ENCODE measurements around the gene TDRD10. TPM values are rescaled to one million over a fixed set of nuclear protein-coding genes. Genes with fewer than 3 reads are reported as not detected.

Gene TDRD10
- polyA plus RNA-seq, 2 of the 4 experiments (the other 2 are of a cell fraction), result 0.04 TPM; not detected in 1

DNA sequence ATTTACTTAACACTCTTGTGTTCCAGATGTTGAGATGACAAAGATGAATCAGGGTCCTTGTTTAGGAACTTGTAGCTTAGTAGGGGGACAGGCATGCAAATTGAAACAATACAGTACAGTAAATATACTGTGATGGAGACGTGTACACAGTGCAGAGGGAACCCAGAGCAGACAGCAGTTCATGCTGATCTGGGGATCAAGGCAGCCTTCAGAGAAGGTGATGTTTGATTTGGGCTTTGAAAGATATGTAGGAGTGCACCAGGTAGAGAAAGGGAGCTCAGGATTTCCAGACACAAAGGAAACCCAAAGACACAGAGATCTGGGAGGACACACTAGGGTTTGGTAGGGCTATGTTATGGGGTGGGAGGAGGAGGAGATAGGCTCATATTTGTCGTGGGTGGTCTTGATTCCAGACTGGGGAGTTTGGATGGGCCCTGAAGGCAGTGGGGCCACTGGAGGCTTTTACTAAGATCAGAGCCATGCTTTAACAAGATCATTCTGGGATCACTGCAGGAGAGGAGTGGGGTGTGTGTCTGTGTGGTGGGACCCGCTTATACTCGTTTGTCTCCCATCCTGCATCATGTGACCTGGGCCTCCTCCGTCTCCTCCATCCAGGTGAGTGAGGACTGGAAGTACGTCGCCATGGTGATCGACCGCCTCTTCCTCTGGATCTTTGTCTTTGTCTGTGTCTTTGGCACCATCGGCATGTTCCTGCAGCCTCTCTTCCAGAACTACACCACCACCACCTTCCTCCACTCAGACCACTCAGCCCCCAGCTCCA is 73.3 kb downstream of the TDRD10 start:
- Histone ChIP-seq H3K4me1 (no peaks in the 10 kb centered on the region), H3K9me3 (no peaks in the 10 kb centered on the region), H3K27ac (no peak overlapping the region), H3K4me2 (no peak overlapping the region), H3K4me3 (no peak overlapping the region)
- TF ChIP-seq, protein P1, sequence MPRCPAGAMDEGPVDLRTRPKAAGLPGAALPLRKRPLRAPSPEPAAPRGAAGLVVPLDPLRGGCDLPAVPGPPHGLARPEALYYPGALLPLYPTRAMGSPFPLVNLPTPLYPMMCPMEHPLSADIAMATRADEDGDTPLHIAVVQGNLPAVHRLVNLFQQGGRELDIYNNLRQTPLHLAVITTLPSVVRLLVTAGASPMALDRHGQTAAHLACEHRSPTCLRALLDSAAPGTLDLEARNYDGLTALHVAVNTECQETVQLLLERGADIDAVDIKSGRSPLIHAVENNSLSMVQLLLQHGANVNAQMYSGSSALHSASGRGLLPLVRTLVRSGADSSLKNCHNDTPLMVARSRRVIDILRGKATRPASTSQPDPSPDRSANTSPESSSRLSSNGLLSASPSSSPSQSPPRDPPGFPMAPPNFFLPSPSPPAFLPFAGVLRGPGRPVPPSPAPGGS (IDR thresholded peaks at IDR 0.05), result no peak
- TF ChIP-seq CHD4 (IDR thresholded peaks at IDR 0.05; ENCODE audit: borderline replicate concordance) (no peak), FOSB (CRISPR knock-in tag; IDR thresholded peaks at IDR 0.05) (no peak), POLR2AphosphoS2 (conservative IDR thresholded peaks at IDR 0.05; ENCODE audit: low read length) (0 out of 2 replicates have a peak, but pooled peaks have one; percentile 7), HDAC2 (IDR thresholded peaks at IDR 0.05) (no peak), HOXB5 (CRISPR knock-in tag; IDR thresholded peaks at IDR 0.05) (no peak)
- TF ChIP-seq, protein P2, sequence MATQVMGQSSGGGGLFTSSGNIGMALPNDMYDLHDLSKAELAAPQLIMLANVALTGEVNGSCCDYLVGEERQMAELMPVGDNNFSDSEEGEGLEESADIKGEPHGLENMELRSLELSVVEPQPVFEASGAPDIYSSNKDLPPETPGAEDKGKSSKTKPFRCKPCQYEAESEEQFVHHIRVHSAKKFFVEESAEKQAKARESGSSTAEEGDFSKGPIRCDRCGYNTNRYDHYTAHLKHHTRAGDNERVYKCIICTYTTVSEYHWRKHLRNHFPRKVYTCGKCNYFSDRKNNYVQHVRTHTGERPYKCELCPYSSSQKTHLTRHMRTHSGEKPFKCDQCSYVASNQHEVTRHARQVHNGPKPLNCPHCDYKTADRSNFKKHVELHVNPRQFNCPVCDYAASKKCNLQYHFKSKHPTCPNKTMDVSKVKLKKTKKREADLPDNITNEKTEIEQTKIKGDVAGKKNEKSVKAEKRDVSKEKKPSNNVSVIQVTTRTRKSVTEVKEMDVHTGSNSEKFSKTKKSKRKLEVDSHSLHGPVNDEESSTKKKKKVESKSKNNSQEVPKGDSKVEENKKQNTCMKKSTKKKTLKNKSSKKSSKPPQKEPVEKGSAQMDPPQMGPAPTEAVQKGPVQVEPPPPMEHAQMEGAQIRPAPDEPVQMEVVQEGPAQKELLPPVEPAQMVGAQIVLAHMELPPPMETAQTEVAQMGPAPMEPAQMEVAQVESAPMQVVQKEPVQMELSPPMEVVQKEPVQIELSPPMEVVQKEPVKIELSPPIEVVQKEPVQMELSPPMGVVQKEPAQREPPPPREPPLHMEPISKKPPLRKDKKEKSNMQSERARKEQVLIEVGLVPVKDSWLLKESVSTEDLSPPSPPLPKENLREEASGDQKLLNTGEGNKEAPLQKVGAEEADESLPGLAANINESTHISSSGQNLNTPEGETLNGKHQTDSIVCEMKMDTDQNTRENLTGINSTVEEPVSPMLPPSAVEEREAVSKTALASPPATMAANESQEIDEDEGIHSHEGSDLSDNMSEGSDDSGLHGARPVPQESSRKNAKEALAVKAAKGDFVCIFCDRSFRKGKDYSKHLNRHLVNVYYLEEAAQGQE (IDR thresholded peaks at IDR 0.05), result no peak
- TF ChIP-seq, protein P3, sequence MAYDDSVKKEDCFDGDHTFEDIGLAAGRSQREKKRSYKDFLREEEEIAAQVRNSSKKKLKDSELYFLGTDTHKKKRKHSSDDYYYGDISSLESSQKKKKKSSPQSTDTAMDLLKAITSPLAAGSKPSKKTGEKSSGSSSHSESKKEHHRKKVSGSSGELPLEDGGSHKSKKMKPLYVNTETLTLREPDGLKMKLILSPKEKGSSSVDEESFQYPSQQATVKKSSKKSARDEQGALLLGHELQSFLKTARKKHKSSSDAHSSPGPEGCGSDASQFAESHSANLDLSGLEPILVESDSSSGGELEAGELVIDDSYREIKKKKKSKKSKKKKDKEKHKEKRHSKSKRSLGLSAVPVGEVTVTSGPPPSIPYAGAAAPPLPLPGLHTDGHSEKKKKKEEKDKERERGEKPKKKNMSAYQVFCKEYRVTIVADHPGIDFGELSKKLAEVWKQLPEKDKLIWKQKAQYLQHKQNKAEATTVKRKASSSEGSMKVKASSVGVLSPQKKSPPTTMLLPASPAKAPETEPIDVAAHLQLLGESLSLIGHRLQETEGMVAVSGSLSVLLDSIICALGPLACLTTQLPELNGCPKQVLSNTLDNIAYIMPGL (CRISPR knock-in tag; IDR thresholded peaks at IDR 0.05; ENCODE audit: borderline replicate concordance), result no peak
- ChIA-PET CTCF (interaction anchor here (0.6 to 2.5 kb wide), 4 partner anchors 16 to 368 kb away, joined by 3 to 11 read pairs (median 4); no protein-coding TSS in a partner anchor), POLR2A (no interaction called here)
- ATAC-seq, result 0 out of 6 replicates have a peak, but pooled peaks of 1 of the 2 experiments have one; percentile 3
- 80% methylated on average over 10 of the region's 10 CpGs for WGBS (ENCODE audit: missing lambda C conversion rate)
- no peak for FAIRE-seq
- DNase-seq (ENCODE audit: low read depth in 1 of 2, low spot score in 1 of 2), result no peak

DNA sequence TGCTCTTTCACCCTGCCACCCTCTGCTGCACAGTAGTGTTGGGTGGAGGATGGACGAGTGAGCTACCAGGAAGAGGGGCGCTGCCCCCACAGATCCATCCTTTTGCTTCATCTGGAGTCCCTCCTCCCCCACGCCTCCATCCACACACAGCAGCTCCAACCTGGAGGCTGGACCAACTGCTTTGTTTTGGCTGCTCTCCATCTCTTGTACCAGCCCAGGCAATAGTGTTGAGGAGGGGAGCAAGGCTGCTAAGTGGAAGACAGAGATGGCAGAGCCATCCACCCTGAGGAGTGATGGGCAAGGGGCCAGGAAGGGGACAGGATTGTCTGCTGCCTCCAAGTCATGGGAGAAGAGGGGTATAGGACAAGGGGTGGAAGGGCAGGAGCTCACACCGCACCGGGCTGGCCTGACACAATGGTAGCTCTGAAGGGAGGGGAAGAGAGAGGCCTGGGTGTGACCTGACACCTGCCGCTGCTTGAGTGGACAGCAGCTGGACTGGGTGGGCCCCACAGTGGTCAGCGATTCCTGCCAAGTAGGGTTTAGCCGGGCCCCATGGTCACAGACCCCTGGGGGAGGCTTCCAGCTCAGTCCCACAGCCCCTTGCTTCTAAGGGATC is 74.0 kb downstream of the TDRD10 start:
- WGBS (ENCODE audit: missing lambda C conversion rate), result 81% methylated on average over 8 of the region's 8 CpGs
- POLR2A ChIA-PET, result interaction anchor here (1.9 kb wide), 1 partner anchor 8 kb away, joined by 6 read pairs; the partner anchor contains the start of gene CHRNB2

More for the DNA sequence above, 74.0 kb downstream of the TDRD10 start:
- TF ChIP-seq, protein P4, sequence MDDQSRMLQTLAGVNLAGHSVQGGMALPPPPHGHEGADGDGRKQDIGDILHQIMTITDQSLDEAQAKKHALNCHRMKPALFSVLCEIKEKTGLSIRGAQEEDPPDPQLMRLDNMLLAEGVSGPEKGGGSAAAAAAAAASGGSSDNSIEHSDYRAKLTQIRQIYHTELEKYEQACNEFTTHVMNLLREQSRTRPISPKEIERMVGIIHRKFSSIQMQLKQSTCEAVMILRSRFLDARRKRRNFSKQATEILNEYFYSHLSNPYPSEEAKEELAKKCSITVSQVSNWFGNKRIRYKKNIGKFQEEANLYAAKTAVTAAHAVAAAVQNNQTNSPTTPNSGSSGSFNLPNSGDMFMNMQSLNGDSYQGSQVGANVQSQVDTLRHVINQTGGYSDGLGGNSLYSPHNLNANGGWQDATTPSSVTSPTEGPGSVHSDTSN (IDR thresholded peaks at IDR 0.05), result no peak
- TF ChIP-seq CEBPB (IDR thresholded peaks at IDR 0.05) (no peak), RARB (CRISPR knock-in tag; IDR thresholded peaks at IDR 0.05) (no peak), NPAS2 (CRISPR knock-in tag; IDR thresholded peaks at IDR 0.05; ENCODE audit: borderline replicate concordance) (no peak), ZFP36 (IDR thresholded peaks at IDR 0.05; ENCODE audit: borderline replicate concordance, partially characterized antibody) (no peak), HEYL (CRISPR knock-in tag; IDR thresholded peaks at IDR 0.05) (no peak), HOXB13 (CRISPR knock-in tag; IDR thresholded peaks at IDR 0.05; ENCODE audit: low read depth) (no peak), RNF2 (IDR thresholded peaks at IDR 0.05; ENCODE audit: borderline replicate concordance, low read depth) (no peak), ZSCAN20 (CRISPR knock-in tag; IDR thresholded peaks at IDR 0.05) (no peak), CHD4 (IDR thresholded peaks at IDR 0.05; ENCODE audit: borderline replicate concordance) (no peak), RFX5 (IDR thresholded peaks at IDR 0.05) (no peak)
- TF ChIP-seq, protein P5, sequence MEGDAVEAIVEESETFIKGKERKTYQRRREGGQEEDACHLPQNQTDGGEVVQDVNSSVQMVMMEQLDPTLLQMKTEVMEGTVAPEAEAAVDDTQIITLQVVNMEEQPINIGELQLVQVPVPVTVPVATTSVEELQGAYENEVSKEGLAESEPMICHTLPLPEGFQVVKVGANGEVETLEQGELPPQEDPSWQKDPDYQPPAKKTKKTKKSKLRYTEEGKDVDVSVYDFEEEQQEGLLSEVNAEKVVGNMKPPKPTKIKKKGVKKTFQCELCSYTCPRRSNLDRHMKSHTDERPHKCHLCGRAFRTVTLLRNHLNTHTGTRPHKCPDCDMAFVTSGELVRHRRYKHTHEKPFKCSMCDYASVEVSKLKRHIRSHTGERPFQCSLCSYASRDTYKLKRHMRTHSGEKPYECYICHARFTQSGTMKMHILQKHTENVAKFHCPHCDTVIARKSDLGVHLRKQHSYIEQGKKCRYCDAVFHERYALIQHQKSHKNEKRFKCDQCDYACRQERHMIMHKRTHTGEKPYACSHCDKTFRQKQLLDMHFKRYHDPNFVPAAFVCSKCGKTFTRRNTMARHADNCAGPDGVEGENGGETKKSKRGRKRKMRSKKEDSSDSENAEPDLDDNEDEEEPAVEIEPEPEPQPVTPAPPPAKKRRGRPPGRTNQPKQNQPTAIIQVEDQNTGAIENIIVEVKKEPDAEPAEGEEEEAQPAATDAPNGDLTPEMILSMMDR (IDR thresholded peaks at IDR 0.05), result no peak
- CTCF ChIA-PET, result interaction anchor here (0.8 to 2.5 kb wide), 3 partner anchors 17 to 509 kb away, joined by 3 to 11 read pairs (median 6); no protein-coding TSS in a partner anchor
- Histone ChIP-seq H3K4me2 (no peak overlapping the region), H3K4me1 (no peaks in the 10 kb centered on the region), H3K9me3 (no peaks in the 10 kb centered on the region), H3K4me3 (no peak overlapping the region), H3K27ac (no peak overlapping the region)
- DNase-seq (ENCODE audit: low read depth in 1 of 2, low spot score in 1 of 2) (no peak), FAIRE-seq (no peak), ATAC-seq (no peak; a peak in 1 of 6 replicates)

All from A549 (cell line).